ENCODE data around the gene WDFY4.

The WDFY4 gene

DNA sequence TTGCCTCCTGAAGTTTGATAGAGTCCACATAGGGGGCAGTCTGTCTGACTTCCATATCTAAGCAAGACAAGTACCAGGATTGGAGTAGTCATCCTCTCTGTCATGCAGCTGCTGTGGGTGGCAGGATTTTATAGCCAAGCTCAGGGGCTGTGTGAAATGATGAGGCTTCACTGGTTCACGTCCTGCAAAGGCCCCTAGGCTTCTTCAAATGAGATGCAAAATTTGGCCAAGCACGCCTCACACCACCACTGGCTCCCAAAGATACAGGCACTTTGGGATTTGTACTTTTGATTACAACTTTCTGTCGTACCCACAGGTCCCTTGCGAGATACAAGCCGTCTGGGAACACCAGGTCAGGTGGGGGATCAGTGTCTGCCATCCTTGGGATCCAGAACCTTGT, 67.1 kb downstream of the WDFY4 start:
- DNase-seq = no peak

DNA sequence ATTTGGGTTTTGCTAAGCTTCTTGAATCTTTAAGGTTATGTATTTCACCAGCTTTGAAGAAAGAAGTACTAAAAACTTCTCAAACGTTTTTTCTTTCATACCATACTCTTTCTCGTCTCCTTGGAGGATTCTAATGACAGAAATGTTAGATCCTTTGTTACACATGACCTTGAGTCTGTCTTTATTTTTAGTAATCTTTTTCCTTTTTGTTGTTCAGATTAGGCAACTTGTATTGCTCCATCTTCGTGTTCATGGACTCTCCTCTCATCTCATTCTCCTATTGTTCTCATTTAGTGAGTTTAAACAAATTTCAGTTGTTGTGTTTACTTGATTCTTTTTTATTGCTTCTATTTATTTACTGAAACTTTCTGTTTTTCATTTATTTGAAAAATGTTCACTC, 73.7 kb downstream of the WDFY4 start:
- DNase-seq = no peak

DNA sequence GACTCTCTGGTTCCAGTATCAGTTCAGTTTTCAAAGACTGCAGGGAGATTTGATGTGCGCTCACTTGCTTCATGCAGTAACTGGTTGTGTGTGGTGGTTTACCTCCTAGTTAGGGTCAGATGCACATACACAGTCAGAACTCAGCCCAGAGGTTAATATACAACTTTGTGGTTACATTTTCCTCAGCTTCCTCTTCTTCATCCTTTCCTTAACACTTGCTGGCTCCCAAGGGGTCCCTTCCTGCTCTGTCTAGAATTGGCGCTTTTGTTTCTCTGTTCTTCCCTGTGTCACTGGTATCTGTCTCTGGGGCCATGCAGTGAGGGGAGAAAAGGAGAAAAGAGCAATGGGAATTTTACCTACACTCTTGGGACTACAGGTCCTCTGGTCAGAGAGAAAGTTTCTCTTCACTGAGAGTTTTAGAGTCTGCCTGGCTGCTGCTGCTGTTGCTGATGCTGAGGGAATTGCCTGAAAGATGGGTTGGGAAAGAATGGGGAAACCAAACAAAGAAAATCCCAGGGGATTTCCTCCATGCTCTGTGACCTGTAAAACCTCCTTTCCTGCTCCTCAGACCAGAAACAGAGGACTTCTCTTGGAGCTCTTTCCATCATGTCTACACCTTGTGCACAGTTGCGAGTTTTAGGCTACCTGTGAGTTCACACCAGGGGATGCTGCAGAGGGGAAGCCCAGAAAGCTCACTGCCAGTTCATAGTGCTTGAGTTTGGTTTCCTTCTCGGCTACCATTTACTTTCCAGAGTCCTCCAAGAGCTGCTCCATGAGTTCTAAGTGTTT, 74.6 kb downstream of the WDFY4 start:
- DNase-seq = no peak

DNA sequence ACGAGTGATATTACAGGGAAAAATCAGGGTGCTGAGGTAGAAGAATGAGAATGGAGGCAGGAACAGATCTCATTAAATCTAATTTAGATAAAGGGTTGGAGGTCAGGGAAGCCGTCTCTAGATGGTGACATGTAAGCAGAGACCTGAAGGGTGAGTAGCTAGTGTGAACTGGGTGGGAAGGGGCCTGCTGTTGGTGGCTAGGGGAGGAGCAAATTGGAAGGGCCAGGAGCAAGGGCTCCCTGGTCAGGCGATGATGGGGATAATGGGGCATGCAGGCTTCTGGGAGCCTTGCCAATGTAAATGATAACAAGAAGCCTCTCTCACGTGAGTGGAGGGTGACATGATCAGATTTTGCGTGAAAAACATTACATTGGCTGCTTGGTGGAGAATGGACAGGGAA, 76.3 kb downstream of the WDFY4 start:
- no peak for DNase-seq

DNA sequence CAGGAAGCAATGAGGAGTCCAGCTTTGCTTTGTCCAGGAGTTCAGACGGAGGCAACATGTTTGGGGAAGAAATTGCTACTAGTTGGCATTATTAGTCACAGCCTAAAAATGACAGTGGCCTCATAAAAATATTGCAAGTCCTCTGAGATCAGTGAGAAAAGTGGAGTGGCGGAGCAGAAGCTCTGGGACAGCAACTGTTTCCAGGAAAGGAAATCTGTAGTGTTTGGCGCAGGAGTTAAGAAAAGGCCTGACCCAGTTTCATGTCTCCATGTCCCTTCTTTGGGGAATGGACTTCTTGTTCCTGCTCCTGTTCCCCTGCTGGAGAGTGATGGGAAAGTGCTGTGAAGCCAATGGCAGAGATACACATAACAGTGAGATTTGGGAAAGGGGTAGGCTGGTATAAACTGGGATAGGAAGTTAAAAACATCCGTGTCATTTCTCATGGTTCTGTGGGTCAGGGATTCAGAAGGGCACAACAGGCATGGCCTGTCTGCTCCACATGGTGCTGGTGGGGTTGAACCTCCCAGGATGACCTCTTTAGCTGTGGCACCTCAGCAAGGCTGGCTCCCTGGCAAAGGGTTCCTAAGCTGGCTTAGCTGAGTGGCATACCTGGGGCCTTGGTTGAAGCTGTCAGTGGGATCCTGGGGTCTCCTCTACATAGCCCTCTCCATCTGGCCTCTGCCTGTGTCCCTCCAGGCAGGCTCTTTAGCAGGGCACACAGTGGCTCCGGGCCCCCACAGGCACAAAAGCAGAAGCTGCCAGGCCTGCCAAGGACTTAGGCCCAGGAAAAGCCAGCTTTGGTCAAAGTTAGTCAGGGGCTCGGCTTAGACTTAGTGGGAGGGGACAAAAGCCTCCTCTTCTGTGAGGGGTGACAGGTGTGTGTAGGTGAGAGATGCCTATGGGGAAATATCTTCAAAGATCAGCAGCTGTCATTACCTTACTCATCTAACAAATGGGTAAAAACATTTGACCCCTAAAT, 77.7 kb downstream of the WDFY4 start:
- DNase-seq = no peak

DNA sequence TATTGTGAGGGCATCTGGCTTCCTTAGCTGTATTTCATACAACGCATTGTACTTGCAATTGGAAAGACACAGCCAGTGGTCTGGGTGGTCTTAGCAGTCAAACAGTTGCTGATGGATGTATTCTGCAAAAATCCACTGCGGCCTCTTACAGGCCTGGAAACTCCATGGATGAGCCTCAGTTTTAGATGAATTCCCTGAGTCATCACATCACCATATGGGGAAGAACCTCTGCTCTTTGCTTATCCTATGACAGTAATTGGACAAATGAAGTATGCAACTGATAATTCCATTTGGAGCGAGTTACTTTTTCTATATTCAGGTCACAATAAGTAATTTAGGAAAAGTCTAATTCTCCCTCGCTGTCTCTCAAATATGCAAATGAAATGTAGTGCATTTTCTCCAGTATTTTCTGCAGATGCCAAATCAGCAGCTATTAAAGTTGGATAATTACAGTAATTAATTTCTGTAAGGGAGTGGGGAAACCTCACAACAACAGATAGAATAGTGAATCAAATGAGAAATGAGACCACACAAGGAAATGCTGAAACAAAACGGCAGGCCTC, 78.8 kb downstream of the WDFY4 start:
- DNase-seq = no peak

DNA sequence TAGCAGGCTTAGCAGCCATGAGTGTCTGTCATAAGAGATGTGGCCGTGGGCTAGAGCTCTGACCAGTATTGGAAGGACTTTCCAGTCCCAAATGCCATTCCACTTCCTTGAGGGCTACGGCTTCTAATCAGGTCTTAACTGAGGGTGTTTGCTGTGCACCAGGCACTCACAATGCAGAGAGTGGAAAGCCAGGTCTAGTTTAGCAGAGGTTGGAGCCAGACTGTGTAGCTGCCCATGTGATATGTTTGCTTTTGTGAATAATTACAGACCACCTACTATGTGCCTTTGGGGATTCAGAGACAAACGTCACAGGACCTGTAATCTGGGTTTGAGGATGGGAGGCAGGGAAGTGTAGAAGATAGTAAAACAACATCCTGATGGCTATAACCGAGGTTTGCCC, 79.8 kb downstream of the WDFY4 start:
- DNase-seq = no peak

DNA sequence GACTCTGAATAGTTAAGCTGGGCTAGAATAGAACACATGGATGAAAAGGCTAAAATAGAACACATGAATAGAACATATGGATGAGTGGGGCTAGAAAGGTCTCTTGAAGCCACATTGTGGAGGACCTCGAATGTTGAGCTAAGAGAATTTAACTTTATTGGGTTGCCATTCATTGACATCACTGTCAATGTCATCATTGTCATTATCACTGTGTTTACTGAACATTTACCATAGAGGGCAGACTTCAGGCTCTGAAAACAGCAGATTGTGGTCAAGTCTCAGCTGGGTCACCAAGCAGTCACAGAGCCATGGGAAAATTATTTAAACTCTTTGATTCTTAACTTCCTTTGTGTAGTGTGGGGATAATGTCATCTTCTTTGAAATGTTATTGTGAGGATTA, 80.4 kb downstream of the WDFY4 start:
- DNase-seq = no peak

DNA sequence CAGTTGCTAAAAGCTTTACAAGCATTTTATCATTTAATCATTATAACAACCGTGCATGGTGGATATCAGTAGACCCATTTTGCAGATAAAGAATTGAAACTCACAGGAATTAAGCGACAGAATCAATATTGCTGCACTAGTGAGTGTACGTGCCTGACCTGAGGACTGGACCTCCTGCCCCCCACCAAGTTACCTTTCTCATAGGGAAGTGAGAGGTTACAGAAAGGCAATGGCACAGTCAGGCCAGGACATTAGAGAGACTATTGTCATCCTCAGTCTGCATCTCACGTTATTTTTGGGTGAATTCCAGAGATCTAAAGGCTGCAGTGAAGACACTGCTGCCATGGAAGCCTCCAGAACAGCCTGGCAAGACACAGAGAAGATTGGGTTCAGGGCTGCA, 80.9 kb downstream of the WDFY4 start:
- DNase-seq = no peak

DNA sequence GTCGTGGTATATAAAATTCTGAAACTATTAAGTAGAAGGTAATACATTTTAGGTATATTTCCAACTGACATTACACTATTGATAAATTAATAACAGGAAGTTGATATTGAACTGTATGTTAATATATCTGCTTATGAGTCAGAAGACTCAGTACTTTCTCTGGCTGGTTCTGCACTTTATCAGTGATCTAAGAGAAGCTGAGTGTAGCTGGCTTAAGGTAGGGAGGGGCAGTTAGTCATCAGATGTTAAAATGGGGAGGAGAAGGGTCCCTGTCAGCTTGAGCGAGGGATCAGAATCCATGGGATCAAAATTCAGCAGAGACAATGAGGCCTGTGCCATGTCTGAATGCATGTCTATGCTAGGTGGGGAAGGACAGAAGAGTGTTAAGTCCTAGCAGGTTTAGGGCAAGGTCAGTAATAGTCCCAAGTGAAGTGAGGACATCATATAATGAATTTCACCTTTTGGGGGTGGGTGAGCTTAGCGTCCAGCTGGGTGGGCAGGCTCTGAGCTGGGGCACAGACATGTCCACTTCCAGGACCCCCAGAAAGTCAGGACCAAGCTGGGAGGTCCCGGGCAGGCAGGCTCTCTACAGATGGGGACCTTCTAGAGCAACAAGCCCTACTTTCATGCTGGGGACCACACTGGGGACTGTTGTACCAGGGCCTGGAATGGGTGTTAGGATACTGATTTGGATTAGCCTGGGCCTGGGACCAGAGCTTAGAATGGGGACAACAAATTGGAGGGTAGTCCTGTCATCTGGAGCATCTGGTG, 82.9 kb downstream of the WDFY4 start:
- DNase-seq = no peak

DNA sequence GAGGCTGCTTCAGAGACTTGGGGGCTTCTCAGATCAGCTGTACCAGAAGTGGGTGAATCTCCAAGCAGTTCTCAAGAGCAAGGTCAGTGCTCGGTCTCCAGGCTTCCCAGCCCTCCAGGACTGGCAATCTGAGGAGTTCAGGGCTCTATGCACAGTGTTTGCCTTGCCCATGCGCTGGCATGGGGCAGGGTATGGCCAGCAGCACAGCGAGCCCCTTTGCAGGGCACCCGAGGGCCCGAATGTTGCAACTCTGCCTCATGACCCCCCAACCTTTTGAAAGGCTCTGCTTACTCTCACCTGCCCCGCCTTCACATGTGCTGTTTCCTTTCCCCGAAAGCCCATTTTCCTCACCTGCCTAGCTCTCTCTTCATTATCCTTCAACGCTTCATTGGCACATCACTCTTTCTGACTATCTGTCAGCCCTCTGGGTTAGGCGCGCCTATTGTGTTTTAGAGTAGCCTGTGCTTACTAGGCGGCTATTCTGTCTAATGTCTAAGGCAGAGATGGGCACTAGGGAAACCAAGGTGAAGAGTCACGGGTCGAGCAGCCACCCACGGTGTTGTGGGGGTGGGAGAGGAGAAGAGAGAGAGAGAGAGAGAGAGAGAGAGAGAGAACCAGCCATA, 83.6 kb downstream of the WDFY4 start:
- no peak for DNase-seq

DNA sequence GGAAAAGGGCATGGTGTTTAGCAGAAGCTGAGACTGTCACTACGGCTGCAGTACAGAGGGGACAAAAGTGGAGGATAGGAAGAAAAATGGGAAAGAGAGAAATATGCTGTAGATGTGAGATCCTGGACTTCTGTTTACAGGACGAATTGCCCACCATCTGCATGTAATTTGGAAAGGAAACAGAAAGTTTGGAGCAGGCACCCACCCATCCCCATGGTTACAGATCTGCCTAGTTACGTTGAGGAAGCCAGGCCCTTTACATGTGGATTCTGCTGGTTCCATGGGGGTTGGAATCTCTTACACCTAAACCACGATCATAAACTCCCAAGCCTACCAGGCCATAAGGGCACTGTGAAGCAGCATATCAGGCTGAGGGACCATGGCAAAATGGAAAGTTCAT, 84.3 kb downstream of the WDFY4 start:
- no peak for DNase-seq

DNA sequence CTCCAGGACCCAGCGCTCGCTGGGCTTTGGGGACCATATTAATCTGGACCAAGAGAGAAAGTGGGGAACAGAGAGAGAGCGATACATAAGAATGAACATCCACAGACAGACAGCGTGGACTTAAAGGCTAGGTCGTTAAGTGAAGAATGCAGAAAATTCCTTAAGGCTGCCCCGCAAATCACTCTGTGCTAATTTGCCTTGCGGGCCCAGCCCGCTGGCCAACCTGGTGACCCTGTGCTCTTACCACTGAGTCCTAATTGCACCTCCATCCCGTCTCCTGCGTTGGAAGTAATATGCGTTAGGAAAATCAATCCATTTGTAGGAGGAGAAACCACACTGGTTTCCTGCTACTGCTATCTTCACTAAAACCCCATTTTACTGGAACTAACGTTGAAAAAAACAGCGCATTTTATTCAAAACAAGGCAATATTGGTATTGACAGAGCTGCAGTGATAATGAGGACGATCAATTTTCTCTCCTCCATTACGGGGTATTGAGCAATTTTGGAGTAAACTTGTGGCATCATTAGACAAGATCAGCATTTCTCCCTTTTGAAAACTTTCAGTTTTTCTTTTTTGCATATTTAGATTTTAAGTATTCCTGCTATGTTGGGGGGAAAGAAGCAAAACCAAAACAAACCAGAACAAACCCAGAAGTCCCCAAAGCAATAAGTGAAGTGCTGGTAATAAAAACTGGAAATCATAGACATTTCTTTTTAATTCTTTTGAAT, 85.2 kb downstream of the WDFY4 start:
- DNase-seq = no peak

DNA sequence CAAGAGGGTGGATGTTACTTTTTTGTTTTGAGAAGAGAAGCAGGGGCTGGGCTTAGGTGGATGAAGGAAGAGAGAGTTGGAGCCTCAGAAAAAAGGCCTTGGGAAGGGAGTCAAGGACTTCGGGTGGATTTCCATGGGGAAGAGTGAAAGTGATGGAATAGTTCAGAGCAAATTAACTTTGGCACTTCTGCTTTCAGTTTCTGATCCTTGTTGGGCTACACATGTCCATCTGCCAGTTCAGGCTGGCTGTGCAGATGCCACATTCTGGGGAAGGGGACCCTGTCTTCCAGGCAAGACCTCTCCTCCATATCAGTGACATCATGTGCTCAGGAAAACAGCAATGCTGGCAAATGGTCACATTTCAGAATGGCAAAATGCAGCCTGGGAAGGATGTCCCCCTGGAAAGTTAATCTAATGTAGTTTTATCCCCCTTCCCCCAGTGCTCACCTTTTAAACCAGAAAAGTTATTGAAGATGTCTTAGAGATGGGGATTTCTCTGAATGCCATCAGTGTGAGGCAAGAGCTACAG, 86.0 kb downstream of the WDFY4 start:
- no peak for DNase-seq

DNA sequence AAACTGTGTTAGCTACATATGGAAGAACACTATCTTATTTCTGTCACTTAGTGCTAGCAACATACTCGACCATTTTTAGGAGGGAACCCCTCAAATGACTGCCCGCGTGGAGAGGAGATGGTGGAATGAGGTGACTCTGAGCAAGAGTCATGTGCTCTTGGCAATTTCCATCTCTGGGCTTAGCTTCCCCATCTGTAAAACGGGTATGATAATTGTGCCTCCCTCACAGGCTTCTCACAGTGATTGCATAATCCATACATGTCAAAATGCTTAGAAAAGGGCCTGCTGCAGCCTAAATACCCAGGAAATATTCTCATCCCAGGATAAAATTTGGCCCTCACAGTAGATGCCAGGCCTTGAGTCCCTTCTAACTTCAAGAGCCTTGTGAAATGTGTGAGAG, 86.6 kb downstream of the WDFY4 start:
- no peak for DNase-seq

DNA sequence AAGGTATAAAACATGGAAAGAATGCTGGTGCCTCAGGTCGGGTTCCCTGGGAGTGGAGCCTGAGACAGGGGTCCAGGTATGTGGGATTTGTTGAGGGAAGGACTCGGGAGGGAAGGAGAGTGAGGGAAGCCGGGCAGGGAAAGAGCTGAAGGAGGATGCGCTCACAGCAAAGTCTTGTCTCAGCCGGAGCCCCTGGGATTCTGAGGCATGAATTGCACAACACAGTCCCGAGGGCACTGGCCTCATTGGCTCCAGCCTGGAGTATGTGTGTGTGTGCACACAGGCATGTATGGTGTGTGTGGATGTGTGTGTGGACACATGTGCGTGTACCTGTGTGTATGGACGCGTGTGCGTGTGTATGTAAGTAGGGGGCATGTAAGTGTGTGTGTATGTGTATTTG, 87.4 kb downstream of the WDFY4 start:
- DNase-seq = no peak

DNA sequence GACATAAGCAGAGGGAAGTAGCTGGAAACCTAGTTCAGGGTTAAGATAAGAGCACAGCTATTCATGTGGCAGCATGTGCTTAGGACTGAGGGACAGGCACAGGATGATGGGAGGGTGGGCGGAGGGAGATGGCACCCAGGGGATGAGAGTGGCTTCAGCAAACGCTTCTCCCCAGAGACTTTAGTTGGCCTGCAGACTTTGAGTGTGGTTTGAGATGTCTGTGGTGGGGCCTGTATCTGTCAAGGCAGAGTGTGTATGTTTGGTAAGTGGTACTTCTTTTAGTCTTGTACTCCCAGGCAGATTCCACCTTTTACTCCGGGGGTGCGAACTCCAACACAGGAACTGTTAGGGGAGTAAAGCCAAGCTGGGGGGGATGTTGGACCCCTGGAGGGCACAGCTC, 88.9 kb downstream of the WDFY4 start:
- DNase-seq = no peak

DNA sequence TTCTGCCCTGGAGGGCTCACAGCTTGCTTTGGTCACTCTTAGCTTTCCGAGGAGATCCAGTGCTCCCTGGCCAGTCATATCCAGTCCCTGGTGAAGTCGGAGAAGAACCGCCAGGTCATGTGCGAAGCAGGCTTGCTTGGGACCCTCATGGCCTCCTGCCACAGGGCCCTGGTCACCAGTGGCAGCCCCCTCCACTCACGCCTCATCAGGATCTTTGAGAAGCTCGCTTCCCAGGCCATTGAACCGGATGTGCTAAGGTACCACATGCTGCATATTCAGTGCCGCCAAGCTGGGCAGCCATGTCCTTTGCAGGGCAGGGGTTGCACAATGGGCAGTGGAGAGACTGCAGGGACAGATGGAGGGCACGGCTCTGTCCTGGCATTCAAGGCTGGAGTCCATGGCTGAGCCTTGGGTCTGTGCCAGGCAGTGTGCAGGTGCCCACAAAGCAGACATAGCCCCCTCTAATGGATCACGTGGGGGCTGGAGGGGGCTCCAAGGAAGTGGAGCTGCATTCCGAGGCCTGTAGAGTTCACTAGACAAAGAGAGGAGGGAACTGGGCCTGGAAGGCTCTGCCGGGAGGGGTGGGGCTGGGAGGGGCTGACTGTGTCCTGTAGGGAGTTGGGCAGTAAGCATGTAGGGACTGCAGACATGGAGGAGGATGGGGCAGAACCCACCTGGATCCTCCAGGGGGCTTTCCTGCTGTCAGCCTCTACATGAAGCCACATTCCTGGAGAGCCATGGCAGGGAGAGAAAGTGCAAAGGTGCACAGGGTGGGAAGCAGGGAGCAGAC, 89.9 kb downstream of the WDFY4 start:
- DNase-seq = no peak

DNA sequence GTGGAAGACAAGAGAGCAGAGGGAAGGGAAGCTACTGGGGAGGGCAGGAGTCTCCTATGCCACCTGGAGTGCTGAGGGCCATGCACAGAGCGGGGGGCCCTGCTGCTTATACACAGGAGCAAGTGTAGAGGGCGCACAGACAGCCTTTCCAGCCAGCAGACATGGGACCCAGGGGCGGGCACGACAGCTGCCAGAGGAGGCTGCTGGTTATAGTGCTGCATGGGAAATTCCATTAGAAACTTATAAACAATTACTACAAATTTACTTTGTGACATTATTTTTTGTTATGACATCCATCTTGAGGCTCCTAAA, 90.5 kb downstream of the WDFY4 start:
- no peak for DNase-seq

DNA sequence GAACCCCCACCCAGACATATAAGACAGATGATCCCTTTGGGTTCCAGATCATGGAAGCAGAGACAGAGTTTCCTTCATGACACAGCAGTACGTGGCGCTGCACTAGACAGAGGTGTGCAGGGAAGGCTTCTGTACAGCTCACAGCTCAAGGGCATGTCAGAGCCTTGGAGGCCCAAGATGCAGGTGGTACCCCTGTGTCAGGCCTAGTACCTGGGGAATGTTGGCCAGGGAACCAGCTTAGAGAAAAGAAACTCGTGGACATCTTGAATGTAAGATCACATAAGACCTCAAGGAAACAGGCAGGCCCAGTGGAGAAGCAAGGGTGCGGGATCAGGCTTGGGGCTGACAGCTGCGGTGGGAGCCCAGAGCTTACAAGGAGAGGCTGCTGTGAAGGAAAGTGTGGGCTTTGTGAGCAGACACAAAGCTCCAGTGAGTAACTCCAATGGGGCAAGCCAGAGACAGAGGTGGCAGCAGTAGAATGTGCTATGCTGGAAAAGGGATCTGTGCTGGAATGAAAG, 91.4 kb downstream of the WDFY4 start:
- no peak for DNase-seq

DNA sequence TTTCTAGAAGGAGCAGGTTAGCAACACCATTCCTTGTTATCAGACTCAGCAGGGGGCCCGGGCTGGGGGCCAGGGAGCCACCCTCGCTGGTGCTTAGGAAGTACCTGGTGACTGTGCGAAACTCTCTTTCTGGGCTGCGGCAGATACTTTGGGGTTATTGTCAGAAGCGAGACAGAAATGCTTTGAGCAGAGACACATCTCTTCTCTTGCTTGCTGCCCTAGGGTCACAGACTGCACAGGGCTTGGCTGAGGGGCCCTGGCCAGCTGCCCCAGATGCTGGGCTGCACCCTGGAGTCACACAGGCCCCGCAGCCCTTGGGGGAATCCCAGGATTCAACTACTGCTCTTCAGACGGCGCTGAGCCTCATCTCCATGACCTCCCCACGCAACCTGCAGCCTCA, 91.9 kb downstream of the WDFY4 start:
- DNase-seq = no peak

Measured in NCI-H1417 treated with DMSO at 0.1 percent for 48 hours (cell line).